Ishikawa (cell line): ENCODE data around the gene FYB2.

ENCODE experiments used
- CREB1 ChIP-seq: IDR thresholded peaks from 2 replicates; pipeline ENCODE4 v1.6.1; 2012; ENCODE audit warnings: low read depth
- EP300 ChIP-seq: IDR thresholded peaks from 2 replicates; pipeline ENCODE4 v1.6.1; 2012; ENCODE audit warnings: borderline replicate concordance
- TF ChIP-seq, protein P1 (sequence below): IDR thresholded peaks from 2 replicates; pipeline ENCODE4 v1.6.1; 2012; ENCODE audit warnings: low read depth, mild to moderate bottlenecking

- TF ChIP-seq EP300 (peak; percentile 50; the same call in 1 of the 2 replicates), CREB1 (no peak)
- TF ChIP-seq, protein P1, sequence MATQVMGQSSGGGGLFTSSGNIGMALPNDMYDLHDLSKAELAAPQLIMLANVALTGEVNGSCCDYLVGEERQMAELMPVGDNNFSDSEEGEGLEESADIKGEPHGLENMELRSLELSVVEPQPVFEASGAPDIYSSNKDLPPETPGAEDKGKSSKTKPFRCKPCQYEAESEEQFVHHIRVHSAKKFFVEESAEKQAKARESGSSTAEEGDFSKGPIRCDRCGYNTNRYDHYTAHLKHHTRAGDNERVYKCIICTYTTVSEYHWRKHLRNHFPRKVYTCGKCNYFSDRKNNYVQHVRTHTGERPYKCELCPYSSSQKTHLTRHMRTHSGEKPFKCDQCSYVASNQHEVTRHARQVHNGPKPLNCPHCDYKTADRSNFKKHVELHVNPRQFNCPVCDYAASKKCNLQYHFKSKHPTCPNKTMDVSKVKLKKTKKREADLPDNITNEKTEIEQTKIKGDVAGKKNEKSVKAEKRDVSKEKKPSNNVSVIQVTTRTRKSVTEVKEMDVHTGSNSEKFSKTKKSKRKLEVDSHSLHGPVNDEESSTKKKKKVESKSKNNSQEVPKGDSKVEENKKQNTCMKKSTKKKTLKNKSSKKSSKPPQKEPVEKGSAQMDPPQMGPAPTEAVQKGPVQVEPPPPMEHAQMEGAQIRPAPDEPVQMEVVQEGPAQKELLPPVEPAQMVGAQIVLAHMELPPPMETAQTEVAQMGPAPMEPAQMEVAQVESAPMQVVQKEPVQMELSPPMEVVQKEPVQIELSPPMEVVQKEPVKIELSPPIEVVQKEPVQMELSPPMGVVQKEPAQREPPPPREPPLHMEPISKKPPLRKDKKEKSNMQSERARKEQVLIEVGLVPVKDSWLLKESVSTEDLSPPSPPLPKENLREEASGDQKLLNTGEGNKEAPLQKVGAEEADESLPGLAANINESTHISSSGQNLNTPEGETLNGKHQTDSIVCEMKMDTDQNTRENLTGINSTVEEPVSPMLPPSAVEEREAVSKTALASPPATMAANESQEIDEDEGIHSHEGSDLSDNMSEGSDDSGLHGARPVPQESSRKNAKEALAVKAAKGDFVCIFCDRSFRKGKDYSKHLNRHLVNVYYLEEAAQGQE: no peak
Observed at GRCh38 chr1:56816909-56817308, 2.3 kb downstream of the FYB2 start.
